NCI-H128 (cell line): ENCODE data around the gene HLF.
"Not testable (repeated sequence)": the region's sequence is repeated elsewhere in the genome, so short reads cannot be mapped to it uniquely, and the experiment has no call there.

ENCODE experiments used
- DNase-seq: peaks from one replicate; lab custom pipeline; 2025; ENCODE audit not compliant: unreplicated experiment; lab: John Stamatoyannopoulos, UW

HLF gene

GRCh38 chr17:55324296-55324978 is 59.7 kb downstream of the HLF start:
- DNase-seq, result no peak

DNA sequence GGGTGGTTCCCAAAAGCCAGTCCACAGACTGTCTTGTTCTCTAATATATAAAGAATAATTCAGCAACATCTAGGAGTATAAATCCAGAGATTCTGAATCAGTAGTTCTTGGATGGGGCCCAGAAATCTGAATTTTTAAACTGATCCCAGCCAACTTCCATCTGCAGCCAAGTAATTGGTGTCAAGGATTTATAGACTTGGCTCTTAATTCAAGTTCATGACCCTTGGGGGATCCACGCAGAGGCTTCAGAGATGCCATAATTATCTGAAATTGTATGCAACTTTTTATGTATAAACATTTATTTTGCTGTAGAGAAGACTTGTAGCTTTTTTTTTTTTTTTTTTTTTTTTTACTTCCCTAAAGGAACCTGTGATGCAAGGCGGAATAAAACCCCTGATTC is 60.6 kb downstream of the HLF start:
- no peak for DNase-seq

GRCh38 chr17:55326030-55326429 is 61.3 kb downstream of the HLF start:
- no peak for DNase-seq

DNA sequence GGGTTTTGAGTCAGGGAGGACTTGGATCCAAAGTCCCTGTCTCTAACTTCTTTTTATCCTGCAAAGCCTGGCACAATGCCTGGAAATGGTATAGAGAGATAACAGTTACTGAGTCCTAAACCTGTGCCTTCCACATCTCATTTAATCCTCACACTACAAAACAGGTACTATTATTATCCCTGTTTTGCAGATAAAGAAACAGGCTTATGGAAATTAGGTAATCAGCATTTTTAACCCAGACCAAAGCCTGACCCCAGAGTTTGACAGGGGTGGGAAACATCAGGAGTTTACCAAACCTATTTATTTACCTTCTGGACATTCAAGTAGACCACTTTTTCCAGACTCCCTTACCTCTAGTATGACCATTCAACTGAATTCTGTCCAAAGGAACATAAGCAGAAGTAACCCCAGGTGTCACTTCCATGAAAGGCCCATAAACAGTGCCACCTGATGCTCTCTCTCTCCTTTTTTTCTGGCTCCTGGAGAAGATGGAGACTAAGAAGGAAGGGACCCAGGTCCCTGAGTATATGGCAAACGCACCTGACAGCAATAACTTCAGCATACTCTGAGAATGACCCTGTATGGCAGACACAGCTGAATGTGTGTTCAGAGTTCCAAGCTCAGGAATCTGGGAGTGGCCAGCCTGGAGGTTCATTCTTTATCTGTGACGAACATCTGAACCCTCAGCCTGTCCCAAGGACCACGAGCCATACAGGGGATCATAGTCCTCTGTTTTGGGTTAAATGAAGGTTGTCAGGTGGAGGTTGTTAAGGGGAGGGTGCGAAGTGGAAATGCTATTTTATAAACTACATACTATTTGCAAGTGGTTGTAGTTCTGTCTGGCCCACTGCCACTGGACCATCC is 62.7 kb downstream of the HLF start:
- DNase-seq, result no peak

DNA sequence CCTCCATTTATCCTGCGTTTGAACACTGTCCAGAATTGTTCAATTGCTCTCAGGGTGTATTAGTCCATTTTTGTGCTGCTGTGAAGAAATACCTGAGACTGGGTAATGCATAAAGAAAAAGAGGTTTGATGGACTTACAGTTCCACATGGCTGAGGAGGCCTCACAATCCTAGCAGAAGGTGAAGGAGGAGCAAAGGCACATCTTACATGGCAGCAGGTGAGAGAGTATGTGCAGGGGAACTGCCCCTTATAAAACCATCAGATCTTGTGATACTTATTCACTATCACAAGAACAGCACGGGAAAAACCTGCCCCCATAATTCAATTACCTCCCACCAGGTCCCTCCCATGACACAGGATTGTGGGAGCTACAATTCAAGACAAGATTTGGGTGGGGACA is 63.8 kb downstream of the HLF start:
- DNase-seq, result not testable (repeated sequence)

- DNase-seq, result no peak
Observed at GRCh38 chr17:55330344-55330933, 65.7 kb downstream of the HLF start.

- DNase-seq, result no peak
Observed at GRCh38 chr17:55332296-55333041, 67.7 kb downstream of the HLF start.

DNA sequence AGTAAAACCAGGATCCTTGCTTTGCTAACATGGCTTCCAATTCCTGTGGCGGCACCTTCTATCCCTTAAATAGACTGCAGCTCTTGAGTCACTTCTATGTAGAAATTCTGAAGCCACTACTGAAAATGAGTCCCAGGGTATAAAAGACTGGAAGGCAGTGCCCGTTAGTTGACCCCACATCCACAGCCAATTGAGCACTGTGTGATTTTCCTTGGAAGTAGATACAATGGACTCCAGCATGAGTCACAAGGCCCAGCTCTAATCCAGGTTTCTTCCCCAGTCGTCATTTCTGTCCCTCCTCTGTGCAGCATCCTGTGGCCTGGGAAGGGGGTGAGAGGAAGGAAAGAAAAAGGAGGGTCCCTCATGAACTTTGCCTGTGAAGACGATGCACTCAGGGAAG is 69.5 kb downstream of the HLF start:
- no peak for DNase-seq

DNA sequence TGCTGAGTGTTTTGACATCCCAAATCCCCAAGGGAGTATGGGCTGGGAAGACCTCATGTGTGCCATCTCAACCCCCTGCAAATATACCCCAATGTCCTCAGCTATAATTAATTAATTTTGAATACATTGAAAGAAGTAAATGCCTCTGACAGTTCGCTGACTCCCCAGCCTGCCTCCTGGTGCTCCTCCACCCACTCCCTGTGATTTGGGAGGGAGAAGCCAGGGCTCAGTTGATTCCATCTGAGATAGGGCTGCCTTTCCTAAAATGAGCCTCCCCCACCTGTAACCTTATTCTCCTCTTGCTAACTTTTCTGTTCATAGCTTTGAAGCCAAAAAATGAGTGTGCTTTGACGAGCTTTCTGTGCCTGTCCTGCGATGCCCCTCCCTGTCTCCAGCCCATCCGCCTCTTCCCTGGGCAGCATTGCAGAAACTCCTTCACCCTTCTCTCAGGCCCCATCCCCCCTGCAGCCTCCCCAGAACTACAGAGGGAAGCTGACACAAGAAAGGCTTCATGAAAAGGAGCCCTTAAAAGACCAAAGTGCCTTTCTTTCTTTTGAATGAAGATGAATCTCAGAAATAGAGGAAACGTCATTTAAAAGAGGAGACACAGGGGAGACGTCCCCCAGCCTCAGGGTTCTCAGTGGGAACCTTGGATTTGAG is 70.3 kb downstream of the HLF start:
- DNase-seq, result no peak

GRCh38 chr17:55335625-55336024 is 70.9 kb downstream of the HLF start:
- no peak for DNase-seq

DNA sequence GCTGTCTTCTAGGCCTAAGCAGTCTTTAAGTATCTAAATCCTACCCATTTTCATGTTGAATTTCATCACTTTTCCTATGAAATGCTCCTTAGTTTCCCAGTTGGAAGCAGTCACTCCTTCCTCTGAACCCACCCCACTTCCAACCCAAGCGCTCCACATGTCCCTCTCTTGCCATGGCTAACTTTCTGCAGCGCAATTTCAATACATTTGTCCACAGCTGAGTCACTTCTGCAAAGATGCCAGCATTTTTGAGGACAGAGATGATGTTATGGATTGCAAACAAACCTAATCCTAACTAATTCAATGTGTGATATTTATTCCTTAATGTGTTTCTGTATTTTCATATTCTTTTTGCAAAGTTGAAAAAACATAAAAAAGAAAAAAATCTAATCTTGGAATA is 71.7 kb downstream of the HLF start:
- no peak for DNase-seq

GRCh38 chr17:55340176-55340575 is 75.4 kb downstream of the HLF start:
- no peak for DNase-seq

DNA sequence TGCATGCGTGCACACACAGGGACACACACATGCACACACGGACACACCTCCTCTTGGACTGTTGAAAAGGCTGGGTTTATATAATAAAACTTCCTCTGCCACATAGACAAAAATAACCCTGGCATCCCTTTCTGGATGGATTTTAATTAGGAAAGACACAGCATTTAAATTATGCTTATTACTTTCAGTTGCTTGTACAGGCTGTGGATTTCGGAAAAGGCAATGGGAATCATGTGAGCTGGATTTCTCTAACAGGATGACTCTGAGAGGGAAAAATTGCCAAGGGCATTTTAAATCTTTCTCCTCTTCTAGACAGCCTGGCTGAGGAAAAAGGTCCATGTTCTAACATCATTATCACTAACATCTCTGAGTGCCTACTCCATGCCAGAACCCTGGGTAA is 75.9 kb downstream of the HLF start:
- DNase-seq, result no peak

GRCh38 chr17:55341432-55341831 is 76.7 kb downstream of the HLF start:
- DNase-seq, result no peak

DNA sequence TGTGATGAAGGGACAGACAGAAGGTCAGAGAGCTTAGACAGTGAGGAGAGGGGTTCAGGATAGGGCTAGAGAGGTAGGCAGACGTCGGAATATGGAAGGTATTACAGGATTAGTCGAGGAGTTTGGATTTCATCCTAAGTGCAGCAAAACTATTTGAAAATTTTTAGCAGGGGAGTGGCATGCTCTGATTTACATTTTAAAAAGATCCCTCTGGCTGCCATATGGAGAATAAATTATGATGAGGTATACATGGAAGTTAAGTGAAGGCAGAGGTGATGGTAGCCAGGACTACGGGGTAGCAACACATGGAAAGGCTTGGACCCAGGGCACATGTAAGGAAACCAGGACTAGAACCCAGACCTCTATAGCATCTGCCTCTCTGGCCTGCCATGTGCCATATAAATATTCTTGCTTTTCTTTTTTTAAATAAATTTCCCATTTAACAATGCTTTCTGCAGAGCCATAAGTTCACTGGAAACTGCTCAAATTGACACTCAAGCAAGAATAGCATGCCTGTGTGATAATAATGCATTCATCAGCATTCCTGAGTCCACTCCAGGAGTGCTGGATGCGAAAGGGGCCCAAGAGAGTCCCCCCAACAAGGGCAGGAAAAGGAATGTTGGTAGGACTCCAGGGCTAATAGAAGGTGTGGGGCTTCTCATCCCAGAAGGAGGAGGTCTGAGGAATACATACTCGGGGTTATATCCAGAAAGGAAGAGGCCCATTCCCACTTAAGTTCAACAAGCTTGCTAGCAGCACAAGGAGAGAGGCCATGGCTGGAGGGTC is 78.2 kb downstream of the HLF start:
- DNase-seq, result no peak

DNA sequence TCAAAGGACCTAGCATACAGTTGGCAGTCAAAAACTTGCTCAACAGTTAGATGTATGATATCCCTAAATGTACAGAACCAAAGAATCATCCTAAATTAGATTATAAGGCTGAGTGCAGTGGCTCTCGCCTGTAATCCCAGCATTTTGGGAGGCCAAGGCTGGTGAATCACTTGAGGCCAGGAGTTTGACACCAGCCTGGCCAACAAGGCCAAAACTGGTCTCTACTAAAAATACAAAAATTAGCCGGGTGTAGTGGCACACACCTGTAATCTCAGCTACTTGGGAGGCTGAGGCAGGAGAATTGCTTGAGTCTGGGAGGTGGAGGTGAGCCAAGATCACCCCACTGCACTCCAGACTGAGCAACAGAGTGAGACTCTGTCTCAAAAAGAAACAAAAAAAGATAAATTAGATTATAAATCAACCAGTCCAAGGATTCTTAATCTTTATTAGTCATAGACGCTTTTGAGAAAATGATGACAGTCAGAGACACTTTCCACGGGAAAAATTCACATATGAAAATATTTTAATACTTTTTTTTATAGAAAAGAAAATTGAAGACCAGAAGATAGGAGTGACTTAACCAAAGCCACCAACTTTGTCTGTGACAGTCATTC is 79.2 kb downstream of the HLF start:
- DNase-seq, result no peak

DNA sequence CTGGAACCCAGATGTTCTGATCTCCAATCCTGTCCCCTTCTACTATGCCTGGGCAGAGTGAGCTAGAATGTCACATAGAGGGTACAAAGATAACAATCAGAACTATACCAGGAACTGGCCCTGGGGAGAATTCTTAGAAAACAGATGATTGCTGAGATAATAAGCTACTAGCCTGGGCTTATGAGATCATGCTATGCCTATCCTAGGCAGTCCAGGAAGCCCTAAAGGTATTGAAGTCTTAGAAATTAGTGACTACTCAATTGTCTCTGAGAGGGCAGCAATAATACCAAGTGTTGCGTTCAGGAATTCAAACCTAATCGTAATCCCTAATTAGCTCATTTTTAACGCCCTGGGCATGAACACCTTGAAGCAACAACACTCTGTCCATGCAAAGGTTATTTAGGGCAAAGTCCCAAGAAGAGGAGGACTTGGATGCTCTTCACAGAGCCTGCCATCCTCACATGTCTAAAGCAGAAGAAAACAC is 79.8 kb downstream of the HLF start:
- DNase-seq, result no peak

- no peak for DNase-seq
Observed at GRCh38 chr17:55345132-55345531, 80.4 kb downstream of the HLF start.

- DNase-seq, result no peak
Observed at GRCh38 chr17:55346658-55347057, 81.9 kb downstream of the HLF start.

GRCh38 chr17:55347341-55347740 is 82.6 kb downstream of the HLF start:
- no peak for DNase-seq
